ENCODE data around the gene PTBP2. TPM values are rescaled to one million over a fixed set of nuclear protein-coding genes. Genes with fewer than 3 reads are reported as not detected.

The PTBP2 gene
- total and polyA plus RNA-seq, 10 of the 15 experiments (the other 5 are each of a cell fraction or from before 2014, with no cell fraction given), result 5.8 to 17.5 (median 11.1) TPM

GRCh38 chr1:96721416-96722160, at the start of gene PTBP2 (continued):
- peak; percentile 52; the same call in 1 of the 2 replicates for TF ChIP-seq GATAD2B (conservative IDR thresholded peaks at IDR 0.05; ENCODE audit: low read depth)
- TF ChIP-seq DPF2 (IDR thresholded peaks at IDR 0.05), result peak; percentile 51
- TF ChIP-seq CUX1 (IDR thresholded peaks at IDR 0.05; ENCODE audit: insufficient replicate concordance, low read depth, low read length), result no peak
- peak; percentile 65 for TF ChIP-seq IKZF1 (conservative IDR thresholded peaks at IDR 0.05)
- no peak for TF ChIP-seq BRCA1 (IDR thresholded peaks at IDR 0.05; ENCODE audit: low read depth, low read length)
- TF ChIP-seq NR2C1 (IDR thresholded peaks at IDR 0.05), result no peak
- TF ChIP-seq ATF7 (IDR thresholded peaks at IDR 0.05; ENCODE audit: low read depth), result no peak
- no peak for TF ChIP-seq SPI1 (IDR thresholded peaks at IDR 0.05; ENCODE audit: borderline replicate concordance, insufficient read depth, low read depth, low read length)
- TF ChIP-seq BACH1 (IDR thresholded peaks at IDR 0.05; ENCODE audit: borderline replicate concordance), result peak; percentile 65; the same call in 1 of the 2 replicates
- TF ChIP-seq NR2F1 (conservative IDR thresholded peaks at IDR 0.05), result peak; percentile 21; the same call in 1 of the 2 replicates
- no peak for TF ChIP-seq ELK1 (IDR thresholded peaks at IDR 0.05; ENCODE audit: low read depth, low read length)
- TF ChIP-seq ZNF622 (IDR thresholded peaks at IDR 0.05), result no peak
- no peak for TF ChIP-seq MTA2 (IDR thresholded peaks at IDR 0.05; ENCODE audit: low read depth)
- TF ChIP-seq SMAD1 (IDR thresholded peaks at IDR 0.05; ENCODE audit: low read depth, partially characterized antibody), result no peak
- TF ChIP-seq NRF1 (conservative IDR thresholded peaks at IDR 0.05; ENCODE audit: low read depth, low read length), result no peak
